ENCODE measurements around the gene NOS3. TPM values are rescaled to one million over a fixed set of nuclear protein-coding genes. Genes with fewer than 3 reads are reported as not detected.

The NOS3 gene
- total RNA-seq, 3 donors from 2014 or later, result 2.5 to 6.3 (median 6.0) TPM

DNA sequence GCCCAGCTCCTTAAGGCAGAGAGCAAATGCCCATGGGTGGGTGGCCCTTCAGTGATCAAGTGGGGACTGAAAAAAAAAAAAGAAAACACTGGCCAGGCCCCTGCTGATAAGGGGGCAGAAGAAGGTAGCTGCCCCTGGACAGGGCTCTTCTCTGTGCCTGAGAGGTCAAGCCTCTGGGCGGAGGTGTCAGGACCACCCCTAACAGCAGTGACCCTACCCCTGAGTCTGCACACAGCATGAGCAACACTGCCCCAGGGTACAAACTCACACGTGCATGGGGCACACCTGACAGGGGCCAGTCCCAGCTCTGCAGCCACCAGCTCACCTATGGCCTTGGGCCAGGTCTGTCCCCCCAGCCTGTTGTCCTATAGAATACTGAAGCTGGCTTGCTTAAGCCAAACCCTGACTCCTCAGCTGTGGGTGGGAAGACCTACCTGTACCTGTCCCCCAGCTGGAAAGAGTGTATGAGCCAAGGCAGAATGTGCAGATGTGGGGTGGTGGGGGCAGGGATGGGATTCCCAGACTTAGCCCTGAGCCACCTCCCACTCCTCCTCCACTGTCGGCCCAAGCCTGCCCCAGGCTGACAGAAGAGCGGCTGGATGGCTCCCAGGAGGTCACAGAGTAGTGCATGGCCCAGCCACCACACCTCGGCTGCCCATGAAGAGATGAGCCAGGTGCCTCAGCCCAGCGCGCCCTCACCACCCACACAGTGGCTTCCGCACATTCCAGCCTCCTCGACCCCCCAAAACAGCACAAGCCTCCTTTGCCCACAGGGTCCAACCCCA lies 36.4 kb upstream of the NOS3 start:
- Histone ChIP-seq H3K4me3 (no peak overlapping the region), H3K9me3 (no peaks in the 10 kb centered on the region), H3K36me3 (ENCODE audit: low read depth) (no peaks in the 10 kb centered on the region), H3K4me1 (ENCODE audit: low read depth) (no peaks in the 10 kb centered on the region)
- intact Hi-C loops (cut with DNase I, micrococcal nuclease), result no loop called here
- TF ChIP-seq, protein P1, sequence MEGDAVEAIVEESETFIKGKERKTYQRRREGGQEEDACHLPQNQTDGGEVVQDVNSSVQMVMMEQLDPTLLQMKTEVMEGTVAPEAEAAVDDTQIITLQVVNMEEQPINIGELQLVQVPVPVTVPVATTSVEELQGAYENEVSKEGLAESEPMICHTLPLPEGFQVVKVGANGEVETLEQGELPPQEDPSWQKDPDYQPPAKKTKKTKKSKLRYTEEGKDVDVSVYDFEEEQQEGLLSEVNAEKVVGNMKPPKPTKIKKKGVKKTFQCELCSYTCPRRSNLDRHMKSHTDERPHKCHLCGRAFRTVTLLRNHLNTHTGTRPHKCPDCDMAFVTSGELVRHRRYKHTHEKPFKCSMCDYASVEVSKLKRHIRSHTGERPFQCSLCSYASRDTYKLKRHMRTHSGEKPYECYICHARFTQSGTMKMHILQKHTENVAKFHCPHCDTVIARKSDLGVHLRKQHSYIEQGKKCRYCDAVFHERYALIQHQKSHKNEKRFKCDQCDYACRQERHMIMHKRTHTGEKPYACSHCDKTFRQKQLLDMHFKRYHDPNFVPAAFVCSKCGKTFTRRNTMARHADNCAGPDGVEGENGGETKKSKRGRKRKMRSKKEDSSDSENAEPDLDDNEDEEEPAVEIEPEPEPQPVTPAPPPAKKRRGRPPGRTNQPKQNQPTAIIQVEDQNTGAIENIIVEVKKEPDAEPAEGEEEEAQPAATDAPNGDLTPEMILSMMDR (IDR thresholded peaks at IDR 0.05), result no peak
- DNase-seq (peak in 1 of 3 donors; percentile 40), ATAC-seq (no peak)

DNA sequence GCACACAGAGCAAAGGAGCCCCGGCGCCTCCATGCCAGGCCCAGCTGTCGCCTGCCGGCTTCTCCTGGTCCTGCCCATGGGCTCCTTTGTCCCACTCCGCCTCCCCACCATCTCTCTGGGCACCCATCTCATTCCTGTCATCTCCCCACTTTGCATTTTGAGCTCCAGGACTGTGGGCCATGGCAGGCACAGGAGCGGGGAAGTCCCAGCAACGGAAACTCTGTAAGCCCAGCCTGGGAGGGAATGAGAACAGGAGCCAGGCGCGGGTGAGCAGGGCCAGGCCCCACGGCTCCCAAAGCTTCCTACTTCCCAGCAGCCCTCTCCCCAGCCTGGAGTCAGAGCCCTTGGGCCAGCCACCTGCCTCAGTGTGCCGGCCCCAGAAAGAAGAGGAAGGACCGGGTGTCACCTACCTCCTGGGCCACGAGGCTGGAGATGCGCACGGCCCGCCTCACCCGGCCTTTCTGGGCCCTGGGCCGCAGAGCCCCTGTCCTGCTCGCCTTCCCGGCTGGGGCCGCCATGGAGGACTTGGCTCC lies 35.8 kb upstream of the NOS3 start:
- intact Hi-C loops (cut with DNase I, micrococcal nuclease), result no loop called here
- DNase-seq (no peak), ATAC-seq (no peak)
- Histone ChIP-seq H3K4me3 (no peak overlapping the region), H3K36me3 (ENCODE audit: low read depth) (no peaks in the 10 kb centered on the region), H3K9me3 (no peaks in the 10 kb centered on the region), H3K4me1 (ENCODE audit: low read depth) (no peaks in the 10 kb centered on the region)
- TF ChIP-seq, protein P1 (IDR thresholded peaks at IDR 0.05), result no peak

DNA sequence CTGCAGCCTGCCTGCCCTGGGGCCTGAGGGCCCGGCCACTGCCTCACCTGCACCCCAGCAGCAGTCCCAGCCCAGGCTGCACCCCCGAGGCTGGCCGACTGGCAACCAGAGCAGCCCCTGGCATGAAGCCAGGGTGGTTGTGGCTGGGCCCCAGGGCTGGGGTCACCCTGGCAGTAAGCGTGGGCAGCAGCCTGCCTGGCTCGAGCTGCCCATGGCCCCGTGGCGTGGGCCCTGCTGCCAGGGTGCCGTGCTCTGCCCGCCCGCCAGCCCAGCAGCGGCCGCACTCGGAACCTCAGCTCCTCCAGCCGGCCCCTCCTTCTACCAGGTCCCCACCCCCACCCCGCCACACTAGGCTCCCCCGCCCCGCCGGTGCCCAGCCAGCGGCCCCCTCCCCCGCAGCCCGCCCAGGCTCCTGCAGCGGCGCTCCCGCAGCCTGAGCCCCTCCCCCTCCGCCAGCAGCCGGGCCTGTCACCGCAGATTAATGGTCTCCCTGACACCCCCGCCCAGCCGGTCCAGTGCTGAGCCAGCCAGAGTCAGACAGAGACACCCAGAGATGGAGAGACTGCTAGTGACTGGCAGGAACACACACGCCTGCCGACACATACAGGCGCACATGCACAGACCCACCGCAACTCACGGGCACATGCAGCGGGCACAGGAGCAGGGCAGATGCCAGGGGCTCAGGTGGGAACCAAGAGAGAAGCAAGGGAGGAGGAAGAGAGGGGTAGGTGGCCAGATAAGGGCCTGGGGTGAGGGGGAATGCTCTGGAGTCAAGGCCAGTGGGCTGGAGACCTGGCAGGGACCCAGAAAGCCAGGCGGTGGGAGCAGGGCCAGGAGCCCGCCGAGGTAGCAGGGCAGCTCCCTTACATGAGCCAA lies 35.1 kb upstream of the NOS3 start:
- no peaks in the 10 kb centered on the region for H3K4me1 ChIP-seq (ENCODE audit: low read depth)
- peak in 2 of 3 donors; percentile 59 to 60 for DNase-seq
- H3K36me3 ChIP-seq (ENCODE audit: low read depth), result no peaks in the 10 kb centered on the region
- peak; percentile 25 for ATAC-seq
- H3K9me3 ChIP-seq, result no peaks in the 10 kb centered on the region
- intact Hi-C loops (cut with DNase I, micrococcal nuclease), result no loop called here
- H3K4me3 ChIP-seq, result no peak overlapping the region
- TF ChIP-seq, protein P1 (IDR thresholded peaks at IDR 0.05), result no peak

DNA sequence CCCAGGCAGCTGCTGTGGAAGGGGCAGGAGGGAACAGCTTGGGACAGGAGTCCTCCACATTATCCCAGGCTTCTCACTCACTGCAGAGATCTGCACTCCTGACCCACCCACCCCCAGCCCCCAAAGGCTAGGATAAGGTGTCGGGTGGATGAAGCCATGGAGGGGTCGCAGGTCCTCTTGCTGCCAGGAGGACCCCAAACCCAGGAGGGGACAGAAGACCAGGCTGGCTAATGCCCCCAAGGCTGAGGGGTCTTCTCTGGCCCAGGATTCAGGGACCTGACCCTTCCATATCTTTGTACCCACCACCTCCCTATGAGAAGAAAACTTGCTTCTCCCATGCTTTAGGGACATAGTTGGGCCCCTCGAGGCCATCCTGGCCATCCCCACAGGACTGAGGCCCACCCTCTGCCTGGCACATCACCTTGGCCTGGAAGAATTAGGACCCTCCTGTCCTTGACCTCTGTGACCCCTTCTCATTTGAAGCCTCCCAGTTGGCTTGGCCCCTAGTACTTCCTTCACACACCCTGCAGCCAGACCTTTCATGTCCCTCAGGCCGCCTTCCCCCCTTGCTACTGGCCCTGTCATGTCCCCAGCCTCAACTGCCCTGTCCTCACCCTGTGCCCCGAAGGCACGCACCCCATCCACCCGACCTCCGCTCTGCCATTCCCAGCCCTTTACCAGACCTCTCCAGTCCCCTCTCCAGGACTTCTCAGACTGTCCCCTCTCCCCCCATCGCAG lies 34.3 kb upstream of the NOS3 start:
- no peaks in the 10 kb centered on the region for H3K9me3 ChIP-seq
- no peaks in the 10 kb centered on the region for H3K36me3 ChIP-seq (ENCODE audit: low read depth)
- no peak overlapping the region for H3K4me3 ChIP-seq
- no peak for ATAC-seq
- no peaks in the 10 kb centered on the region for H3K4me1 ChIP-seq (ENCODE audit: low read depth)
- intact Hi-C loops (cut with DNase I, micrococcal nuclease), result no loop called here
- no peak for DNase-seq
- TF ChIP-seq, protein P1 (IDR thresholded peaks at IDR 0.05), result no peak
